Endometrium (tissue), 2 donors: ENCODE results near the gene CAMK1D.

ENCODE experiments used
- FAIRE-seq: peaks from 2 replicates; lab custom pipeline; 2012; peaks lifted over from hg19 to GRCh38; lab: Jason Lieb, UNC
- donor health status: control.
- donor health status: control.

The CAMK1D gene

DNA sequence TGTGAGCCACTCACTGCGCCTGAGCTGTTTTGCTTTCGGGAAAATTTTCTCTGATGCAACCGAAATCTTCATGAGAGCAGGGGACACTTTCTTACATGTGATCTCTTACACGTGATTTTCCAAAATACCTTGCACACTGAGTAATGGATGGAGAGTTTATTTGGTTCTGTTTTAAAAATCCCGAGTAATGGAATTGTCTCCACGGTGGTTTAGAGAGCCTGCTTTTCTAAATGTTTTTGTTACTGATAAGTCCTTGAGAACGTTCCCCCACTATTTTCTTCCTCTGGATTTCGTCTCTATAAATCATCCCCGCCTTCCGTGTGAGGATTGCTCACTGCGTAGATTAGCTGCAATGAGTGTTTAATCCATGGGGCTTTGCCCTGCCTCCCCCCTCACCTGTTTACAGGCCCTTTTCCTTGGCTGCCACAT lies 25.7 kb downstream of the CAMK1D start:
- no peak for FAIRE-seq

DNA sequence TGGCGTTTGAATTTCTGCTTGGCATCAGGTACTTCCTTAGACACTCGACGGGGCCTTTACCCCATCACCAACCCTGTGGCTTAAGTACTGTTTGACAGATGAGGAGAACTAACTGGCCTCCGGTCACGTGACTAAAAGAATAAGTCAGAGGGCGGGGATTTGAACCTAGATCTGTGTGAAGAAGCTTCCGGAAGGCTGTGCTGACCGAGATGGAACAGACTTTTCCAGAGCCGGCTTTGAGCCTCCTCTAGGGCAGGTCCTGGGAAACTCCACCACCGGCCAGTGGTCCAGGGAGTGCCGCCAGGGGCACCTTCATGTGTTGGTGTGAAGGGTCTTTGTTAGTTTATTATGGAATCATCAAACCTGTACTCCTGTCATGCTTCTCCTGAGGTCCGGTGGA lies 26.9 kb downstream of the CAMK1D start:
- FAIRE-seq, result no peak

DNA sequence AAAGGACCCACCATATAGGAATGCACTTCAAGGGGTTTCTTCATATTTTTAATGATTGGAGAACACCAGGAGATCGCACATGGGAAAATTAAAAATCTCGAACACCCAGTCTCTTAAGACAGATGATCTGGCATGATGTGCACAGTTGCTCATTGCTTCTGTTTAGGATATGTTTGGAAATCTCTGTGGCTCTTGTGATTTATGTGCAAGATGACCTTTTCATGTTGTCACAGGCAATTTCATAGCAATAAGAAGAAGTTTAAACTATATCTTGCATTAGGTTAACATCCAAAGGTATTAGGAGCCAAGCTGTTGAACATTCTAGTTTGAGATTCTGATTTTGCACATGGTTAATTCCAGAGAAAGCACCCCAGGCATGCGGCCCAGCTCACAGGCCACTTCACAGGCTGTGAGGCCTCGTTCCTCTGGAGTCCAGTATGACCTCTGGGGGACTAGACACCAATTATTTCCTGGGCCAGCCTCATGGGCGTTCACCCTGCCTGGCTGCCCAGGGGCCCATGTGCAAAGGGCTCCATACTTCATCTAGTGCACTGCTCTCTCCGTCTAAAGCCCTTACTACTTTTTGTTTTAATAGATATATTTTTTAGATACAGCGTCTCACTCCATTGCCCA lies 28.4 kb downstream of the CAMK1D start:
- FAIRE-seq, result no peak

GRCh38 chr10:12380999-12381398 lies 31.7 kb downstream of the CAMK1D start:
- FAIRE-seq, result no peak

- no peak for FAIRE-seq
These were observed 32.3 kb downstream of the CAMK1D start for GRCh38 chr10:12381536-12382156.

- no peak for FAIRE-seq
These were observed 32.8 kb downstream of the CAMK1D start for GRCh38 chr10:12382157-12382548.

- no peak for FAIRE-seq
These were observed 33.7 kb downstream of the CAMK1D start for GRCh38 chr10:12382956-12383531.

- FAIRE-seq, result no peak
These were observed 35.6 kb downstream of the CAMK1D start for GRCh38 chr10:12384906-12385305.

GRCh38 chr10:12387561-12388210 lies 38.3 kb downstream of the CAMK1D start:
- no peak for FAIRE-seq

DNA sequence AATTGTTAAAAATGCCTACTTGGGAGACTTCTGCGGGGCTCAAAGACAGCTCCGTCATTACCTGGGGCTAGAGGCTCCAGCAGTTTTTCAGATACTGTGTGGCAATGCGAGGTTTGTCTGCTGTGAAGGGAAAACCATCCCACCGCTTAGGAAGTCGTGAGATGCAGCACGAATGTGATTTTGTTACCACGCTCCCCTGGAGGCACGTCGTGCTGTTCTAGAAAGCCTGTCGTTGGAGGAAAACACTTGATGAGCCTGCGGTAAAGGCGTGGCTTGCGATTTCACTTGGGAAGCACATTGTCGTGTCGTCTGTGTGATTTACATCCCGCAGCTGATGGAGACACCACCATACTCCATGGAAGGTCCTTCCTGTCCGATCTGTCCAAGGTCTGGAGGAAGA lies 39.3 kb downstream of the CAMK1D start:
- FAIRE-seq, result no peak

DNA sequence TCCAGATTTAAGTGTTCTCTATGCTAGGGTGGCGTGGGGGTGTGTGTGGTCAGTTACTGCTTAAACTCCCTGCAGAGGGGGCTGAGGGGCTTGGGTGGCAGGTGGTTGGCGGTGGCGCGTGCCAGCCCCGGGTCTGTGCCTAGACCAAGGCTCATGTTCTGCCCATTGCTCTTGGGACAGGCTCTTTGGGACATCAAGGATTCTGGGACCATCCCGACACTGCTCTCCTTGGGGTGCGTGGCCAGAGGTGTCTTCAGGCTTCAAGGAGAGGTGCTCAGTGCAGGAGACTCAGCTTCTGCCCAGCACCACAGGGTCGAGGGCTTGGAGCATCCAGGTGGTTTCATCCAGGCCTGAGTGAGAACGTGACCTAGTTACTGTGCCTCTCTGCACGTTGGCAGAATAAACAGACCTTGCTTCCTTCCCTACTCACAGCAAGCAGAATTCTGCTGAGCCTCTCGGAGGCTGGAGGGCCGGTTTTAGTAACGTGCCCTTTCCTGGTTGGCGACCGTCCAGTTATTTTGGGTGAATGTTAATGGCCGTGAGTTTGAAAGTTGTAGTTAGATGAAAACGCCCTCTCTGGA lies 39.9 kb downstream of the CAMK1D start:
- FAIRE-seq, result no peak

- FAIRE-seq, result no peak
These were observed 41.4 kb downstream of the CAMK1D start for GRCh38 chr10:12390733-12391132.

GRCh38 chr10:12391206-12391605 lies 41.9 kb downstream of the CAMK1D start:
- no peak for FAIRE-seq

DNA sequence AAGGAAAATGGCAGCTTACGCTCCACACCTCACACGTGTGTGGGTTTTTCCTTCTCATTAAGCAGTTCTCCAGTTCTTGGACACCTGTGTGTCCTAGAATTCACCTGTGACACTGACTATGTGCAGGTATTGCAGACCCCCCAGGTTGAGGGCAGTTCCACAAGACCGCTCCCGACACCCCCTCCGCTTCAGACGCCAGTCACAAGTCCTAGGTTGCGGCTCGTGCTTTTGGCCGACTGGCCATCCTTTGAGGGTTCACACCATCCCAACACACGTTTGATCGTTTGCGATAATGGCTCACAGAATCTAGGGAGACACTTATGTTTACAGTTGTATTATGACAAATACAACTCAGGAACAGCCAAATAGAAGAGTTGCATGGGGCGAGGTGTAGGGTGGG lies 44.5 kb downstream of the CAMK1D start:
- no peak for FAIRE-seq

DNA sequence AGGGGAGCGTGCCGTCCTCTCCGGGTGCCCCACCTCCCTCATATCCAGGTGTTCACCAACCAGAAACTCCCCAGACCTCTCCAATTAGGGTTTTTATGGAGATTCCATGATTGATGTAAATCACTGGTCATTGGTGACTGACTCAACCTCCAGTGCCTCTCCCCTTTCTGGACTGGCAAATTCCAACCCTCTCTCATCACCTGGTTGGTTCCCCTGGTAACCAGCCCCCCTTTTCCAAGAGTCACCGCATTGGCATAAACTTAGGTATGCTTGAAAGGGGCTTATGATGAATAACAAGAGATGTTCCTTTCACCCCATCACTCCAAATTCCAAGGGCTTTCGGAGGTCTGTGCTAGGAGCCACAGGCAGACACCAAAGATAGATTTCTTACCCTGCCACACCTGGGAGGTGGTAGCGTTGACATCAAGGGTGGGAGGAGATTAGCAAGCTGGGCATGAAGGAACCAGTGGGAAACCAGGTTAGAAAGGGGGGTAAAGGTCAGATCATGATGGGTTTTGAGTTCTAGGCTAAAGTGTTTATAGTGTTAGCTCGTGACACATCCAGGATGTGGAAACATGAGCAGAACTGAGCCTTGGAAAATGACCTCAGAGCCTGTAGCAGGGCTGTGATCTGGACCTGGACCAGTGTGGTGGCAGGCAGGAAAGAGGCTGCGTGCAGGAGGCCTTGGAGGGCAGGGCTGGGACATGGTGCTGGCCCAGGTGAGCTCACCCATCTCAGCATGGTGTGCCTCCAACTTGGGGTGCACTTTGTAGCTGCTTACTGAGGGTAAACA lies 45.1 kb downstream of the CAMK1D start:
- no peak for FAIRE-seq

DNA sequence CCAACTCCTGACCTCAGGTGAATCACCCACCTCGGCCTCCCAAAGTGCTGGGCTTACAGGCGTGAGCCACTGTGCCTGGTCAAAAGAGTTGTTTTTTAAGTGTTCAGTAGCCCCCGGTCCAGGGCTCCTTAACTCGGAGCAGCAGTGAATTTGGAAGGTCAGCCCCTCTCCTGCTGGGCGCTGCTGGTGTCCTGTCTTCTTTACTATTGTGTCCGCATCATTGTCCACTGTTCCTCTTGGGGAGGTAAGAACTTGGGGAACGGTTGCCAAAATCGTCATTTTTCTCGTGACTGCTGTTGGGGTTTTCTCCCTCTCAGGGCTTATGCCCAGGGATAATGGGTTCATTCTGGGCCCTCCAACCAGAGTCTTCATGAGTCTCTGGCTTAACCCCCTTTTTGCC lies 46.7 kb downstream of the CAMK1D start:
- FAIRE-seq, result no peak

GRCh38 chr10:12396567-12396966 lies 47.2 kb downstream of the CAMK1D start:
- no peak for FAIRE-seq

GRCh38 chr10:12397147-12397896 lies 48.0 kb downstream of the CAMK1D start:
- no peak for FAIRE-seq

DNA sequence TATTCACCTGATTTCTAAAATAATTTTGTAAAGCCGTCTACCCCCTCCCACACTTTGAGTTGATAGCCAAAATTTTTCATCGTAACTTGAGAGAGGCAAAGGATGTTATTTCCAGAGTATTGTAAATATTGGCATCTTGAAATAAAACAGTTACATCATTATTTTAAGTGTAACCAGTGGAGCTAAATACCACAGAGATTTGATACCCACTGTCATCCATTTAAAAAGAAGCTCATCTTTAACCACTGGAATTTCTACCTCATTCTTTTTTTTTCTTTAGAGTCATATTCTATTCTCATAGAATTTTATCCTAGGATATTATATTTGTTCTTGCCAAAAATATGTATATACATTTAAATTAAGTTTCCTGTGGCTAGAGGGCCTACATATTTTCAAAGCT lies 48.6 kb downstream of the CAMK1D start:
- no peak for FAIRE-seq

DNA sequence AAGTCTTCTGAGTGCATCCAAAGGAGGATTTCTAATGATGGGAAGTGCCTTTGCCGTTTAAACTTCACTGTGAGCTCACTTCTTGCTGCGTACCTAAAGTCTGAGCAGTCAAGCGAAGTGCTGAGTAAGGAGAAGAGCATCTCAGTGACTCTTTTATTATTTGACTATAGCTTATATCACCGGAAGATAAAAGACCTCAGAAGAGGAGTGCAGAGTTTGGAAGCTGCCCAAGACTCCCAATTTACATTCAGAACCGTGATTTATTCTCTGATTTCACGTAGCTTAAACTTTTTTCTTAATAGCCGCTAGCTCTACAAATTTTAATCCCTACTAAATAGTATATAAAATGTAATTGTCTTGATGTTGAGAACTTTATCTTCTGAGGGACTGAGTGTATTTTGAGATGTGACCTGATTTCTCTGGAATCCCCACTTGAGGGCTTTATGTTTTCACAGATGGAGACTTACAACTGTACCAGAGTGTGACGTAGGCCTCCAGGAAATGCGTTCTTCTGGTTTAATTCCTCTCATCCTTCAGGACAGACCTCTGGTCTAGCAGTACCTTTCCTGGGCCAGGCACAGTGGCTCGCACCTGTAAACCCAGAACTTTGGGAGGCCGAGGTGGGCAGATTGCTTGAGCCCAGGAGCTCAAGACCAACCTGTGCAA lies 51.1 kb downstream of the CAMK1D start:
- no peak for FAIRE-seq

DNA sequence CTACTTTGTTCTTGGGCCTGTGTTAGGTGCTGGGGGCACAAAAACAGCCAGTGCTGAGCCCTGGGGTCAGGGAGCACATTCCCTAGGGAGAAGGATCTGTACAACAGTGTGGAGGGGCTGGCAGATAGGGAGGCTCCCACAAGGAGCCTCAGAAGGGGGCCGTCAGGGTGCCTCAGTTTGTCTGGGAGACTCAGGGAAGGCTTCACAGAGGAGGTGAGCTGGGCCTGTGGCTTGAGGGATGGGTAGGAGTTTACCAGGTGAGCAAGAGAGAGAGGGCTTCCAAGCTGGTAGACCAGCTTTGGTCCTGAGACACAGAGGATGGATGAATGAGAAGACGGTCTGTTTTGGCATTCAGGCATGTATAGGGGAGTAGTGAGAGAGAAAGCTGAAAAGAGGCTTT lies 52.1 kb downstream of the CAMK1D start:
- no peak for FAIRE-seq
